CD1c-positive myeloid dendritic cell (primary cell): Measurements from ENCODE around the gene FSTL3.
"Not testable (repeated sequence)": the region's sequence is repeated elsewhere in the genome, so short reads cannot be mapped to it uniquely, and the experiment has no call there.

Source experiments
- DNase-seq: peaks from one replicate; pipeline ENCODE4 v3.0.0-alpha.2; 2016; ENCODE audit errors: extremely low spot score

The FSTL3 gene

GRCh38 chr19:710767-711166 lies 34.6 kb downstream of the FSTL3 start:
- no peak for DNase-seq

DNA sequence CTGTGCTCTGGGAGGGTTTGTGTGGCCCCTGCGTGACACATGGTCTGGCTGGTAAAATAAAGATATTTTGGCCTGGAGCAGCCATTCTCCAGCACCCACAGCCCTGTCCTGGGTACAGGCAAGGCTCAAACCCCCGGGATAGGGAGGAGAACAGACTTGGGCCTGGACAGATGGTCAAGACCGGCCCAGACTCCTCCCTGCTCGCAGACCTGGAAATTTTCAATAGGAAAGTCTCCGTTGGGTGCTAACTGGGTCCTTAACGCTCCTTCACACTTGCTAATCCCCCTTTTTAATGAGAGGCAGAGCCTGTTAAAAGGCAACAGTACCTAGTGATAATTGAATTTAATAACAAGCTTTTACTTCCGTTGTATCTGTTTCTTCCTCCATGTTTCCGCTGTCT lies 35.1 kb downstream of the FSTL3 start:
- no peak for DNase-seq

DNA sequence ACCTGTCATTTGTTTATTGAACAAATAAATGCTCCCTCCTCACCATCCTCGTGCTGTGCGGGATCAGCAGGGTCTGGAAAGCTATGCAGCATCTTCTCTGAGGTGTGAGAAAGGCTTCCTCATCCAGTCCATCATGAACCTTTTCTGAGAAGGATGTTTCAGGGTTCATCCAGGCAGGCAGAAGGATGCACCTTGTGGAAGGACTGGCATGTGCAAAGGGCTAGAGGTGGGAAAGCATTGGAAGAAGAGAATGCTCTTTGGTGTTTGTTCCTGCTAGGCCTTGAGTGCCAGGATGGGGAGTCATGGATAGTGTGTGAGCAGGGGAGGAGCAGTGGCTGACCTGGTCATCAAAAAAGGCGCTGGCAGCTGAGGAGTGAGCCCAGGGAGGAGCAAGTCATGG lies 39.2 kb downstream of the FSTL3 start:
- DNase-seq, result no peak

- no peak for DNase-seq
Observed at GRCh38 chr19:718251-718951, 42.2 kb downstream of the FSTL3 start.

DNA sequence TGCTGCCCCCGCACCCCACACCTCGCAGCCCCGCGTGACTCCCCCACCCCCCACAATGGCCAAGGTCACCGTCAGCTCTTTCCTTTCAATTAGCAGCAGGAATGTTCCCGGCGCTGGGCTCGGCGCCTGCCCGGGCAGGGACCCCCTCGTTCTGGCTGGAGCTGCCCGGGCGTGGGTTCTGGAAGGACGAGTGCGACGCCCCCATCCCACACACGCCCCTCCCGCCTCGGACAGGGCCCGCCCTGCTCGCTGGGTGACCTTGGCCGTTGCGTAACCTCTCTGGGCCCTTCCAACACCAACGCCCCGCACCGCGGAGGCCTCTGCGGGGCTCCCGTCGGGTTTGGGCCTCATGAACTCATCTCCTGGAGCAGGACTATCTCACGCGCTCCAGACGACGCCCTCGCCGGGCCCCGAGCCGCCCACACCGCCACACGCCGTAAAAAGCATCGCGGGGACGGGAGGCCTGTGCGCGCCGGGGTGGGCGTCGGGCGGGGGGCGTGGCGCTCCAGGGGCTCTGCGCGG lies 42.9 kb downstream of the FSTL3 start:
- DNase-seq, result peak; percentile 17

GRCh38 chr19:719636-720344 lies 43.6 kb downstream of the FSTL3 start:
- DNase-seq, result no peak

GRCh38 chr19:720345-721160 lies 44.4 kb downstream of the FSTL3 start:
- no peak for DNase-seq

DNA sequence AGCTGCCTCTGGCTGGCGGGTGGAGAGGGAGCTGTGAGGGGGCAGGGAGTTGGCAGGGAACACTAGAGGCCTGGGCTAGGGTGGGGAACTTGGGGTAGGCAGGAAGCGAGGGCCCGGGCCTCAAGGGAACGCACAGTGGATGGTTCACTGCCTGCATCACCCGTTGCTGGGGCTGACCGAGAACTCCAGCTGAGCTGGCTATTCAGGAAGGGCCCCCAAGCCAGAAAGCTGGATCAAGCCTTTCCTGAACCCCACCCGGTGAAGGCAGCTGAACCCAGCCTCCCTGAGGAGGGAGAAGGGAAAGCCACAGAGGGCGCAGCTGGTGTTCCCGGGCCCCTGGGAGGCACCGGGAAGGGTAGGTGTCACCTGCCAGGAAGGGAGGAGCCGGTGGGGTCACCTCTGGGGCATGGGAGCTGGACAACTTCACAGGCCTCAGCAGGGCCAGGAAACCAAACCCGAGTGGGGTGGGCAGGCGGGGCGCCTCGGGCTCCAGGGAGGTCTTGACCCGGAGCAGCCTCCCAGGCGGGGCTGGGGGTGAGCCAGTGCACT lies 46.4 kb downstream of the FSTL3 start:
- DNase-seq, result no peak

DNA sequence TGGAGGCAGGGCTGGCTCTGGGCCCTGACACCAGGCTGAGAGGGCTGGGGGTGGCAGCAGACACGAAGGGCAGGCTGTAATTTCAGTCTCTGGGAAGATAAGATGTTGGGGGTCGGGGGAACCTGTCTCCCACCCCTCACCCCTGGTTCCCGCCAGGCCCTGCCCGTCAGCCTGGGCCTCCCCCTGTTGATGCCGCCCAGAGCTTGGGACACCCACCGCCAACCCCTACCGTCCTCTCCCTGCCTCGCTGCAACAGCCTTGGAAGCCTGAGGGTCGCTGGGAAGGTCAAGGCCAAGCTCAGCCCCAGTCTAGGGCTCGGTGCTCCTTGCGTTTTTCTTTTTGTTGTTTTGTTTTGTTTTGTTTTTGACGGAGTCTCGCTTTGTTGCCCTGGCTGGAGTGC lies 47.1 kb downstream of the FSTL3 start:
- DNase-seq, result no peak

DNA sequence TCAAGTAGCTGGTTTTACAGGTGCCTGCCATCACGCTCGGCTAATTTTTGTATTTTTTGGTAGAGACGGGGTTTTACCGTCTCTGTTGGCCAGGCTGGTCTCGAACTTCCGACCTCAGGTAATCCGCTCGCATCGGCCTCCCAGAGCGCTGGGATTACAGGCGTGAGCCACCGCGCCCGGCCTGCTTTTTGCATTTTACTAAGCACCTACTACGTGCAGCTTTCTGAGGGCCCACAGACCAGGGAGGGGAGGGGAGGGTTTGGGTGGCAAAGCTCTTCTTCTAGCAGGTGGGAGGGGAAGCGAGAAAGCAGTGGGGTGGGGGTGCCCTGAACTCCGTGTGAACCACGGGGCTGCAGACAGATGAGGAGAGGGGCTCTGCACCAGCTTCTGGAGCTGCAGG lies 47.5 kb downstream of the FSTL3 start:
- no peak for DNase-seq

DNA sequence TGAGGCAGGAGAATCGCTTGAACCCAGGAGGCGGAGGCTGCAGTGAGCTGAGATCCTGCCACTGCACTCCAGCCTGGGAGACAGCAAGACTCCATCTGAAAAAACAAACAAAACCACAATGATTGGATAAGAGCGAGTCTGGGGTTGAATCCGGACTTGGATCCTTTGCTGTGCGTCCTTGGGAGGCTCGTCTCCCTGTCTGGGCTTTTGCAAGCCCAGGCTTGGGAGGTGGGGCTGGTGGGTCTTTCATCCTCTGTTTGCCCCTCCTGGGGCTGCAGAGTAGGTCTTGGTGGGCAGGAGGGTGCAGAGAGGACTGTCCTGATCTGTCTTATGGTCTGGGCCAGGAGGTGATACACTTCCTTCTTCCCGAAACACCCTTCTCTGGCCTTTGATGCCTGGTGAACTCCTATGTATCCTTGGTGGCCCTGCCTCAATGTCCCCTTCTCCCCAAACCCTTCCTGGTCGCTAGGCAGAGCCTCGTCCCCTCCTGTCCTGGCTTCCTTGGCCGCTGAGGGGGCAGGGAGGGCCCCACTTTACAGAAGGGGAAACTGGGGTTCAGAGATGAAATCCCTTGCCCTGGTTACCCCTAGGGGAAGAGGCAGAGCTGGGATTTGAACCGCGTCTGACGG lies 49.4 kb downstream of the FSTL3 start:
- no peak for DNase-seq

DNA sequence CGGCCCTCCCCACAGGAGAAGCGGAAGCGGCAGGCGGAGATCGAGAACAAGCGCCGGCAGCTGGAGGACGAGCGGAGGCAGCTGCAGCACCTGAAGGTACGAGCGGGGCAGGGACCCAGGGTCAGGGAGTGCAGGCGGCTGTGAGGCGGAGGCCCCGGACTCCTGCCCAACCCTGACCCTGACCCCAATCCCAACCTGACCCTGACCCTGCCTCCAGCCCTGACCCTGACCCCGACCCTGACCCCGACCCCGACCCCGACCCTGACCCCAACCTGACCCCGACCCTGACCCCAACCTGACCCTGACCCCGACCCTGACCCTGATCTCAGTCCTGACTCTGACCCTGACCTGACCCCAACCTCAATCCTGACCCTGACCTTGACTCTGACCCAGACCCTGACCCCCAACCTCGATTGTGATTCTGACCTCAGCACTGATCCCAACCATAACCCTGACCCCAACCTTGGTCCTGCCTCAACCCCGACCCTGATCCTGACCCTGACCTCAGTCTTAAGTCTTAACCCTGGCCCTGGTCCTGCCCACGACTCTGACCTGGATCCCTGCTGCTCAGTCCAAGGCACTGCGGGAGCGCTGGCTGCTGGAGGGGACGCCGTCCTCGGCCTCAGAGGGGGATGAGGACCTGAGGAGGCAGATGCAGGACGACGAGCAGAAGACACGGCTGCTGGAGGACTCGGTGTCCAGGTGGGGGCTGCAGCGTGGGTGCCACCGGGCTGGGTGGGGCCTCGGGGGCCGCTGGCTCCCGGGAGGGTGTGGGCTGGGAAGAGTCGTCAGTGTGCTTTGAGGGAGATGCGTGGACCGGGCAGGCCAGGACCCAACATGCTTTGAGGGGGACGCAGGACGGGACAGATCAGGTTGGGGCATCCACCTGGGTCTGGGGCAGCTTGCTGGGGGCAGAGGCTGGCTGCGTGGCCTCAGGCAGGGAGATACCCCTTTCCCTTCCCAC lies 51.1 kb downstream of the FSTL3 start:
- DNase-seq, result no peak

GRCh38 chr19:728011-728410 lies 51.8 kb downstream of the FSTL3 start:
- no peak for DNase-seq

GRCh38 chr19:729564-729963 lies 53.4 kb downstream of the FSTL3 start:
- not testable (repeated sequence) for DNase-seq

GRCh38 chr19:729965-730668 lies 53.9 kb downstream of the FSTL3 start:
- no peak for DNase-seq

GRCh38 chr19:731000-731399 lies 54.8 kb downstream of the FSTL3 start:
- no peak for DNase-seq

DNA sequence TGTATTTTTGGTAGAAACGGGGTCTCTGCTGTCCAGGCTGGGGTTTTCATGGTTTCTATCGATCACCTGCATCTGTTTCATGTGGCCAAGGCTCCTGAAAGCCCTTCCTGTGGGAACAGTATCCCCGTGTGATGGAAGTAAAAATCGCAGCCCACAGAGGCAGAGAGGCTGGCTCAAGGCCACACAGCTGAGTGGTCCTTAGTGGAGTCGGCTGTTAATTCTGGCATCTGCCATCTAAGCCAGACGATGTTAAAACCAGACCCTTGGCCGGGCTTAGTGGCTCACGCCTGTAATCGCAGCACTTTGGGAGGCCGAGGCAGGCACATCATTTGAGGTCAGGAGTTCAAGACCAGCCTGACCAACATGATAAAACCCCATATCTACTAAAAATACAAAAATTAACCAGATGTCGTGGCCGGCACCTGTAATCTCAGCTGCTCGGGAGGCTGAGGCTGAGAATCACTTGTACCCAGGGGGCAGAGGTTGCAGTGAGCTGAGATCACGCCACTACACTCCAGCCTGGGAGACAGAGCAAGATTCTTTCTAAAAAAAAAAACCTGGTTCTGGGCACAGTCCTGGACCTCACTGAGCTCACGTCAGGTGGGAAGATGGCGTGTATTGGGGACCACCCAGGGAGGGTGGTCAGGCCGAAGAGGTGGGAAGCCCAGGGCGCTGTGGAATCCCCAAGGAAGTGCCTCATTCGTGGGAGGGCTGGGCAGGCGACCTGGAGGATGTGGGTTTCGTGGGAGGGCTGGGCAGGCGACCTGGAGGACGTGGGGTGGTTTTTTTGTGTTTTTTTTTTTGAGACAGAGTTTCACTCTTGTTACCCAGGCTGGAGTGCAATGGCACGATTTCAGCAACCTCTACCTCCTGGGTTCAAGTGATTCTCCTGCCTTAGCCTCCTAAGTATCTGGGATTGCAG lies 56.2 kb downstream of the FSTL3 start:
- DNase-seq, result no peak
